Measurements from ENCODE around the gene CAMK2N2.
"Not testable (repeated sequence)": the region's sequence is repeated elsewhere in the genome, so short reads cannot be mapped to it uniquely, and the experiment has no call there.

The CAMK2N2 gene

GRCh38 chr3:184272269-184272668 is 10.9 kb upstream of the CAMK2N2 start:
- DNase-seq (ENCODE audit: low read depth in 2 of 2): no peak

GRCh38 chr3:184267249-184267648 is 5.9 kb upstream of the CAMK2N2 start:
- not testable (repeated sequence) for DNase-seq (ENCODE audit: low read depth in 2 of 2)

- no peak for DNase-seq (ENCODE audit: low read depth in 2 of 2)
Measured at GRCh38 chr3:184262764-184263179, 1.4 kb upstream of the CAMK2N2 start.

DNA sequence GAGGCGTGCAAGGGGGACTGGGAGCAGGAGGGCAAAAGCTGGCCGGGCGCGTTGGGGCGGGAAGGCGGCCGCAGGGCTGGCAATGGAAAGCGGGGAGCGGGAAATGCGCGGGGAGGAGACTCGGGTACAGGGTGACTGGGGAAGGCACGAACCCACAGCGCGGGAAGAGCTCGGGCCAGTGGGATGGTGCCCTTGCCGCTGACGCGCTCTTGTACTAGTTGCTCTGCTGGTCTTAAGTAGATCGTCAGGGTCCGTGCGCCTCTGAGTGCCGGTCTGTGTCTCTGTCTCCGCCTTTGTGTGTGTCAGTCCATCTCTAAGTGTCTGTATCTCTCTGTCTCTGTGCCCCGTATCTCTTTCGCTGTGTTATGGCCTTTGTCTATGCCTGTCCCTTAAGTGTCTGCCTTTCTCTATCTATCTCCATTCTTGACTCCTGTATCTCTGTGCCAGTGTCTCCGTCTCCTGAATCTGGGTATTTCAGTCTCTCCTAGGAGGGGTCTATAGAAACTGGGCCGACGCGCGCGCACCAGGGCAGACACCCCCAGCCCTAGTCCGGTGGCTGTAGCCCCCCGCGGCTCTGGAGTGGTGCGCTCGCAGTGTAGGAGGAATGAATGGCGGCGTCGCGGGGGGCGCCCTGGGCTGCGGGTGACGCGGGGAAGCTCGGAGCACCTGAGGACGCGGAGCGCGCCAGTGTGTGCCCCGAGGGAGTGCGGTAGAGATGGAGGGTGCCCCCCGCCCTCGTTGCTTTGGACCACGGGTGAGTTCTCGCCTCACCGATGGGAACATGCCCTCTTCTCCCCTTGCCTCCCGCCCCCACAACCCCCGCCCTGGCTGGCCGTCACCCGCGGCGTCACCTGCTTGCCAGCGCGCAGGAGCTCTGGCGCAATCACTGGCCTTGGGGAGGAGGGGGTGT is 756 bp upstream of the CAMK2N2 start:
- DNase-seq (ENCODE audit: low read depth in 2 of 2): no peak

GRCh38 chr3:184260724-184261269 is 556 bp downstream of the CAMK2N2 start:
- no peak for DNase-seq (ENCODE audit: low read depth in 2 of 2)

DNA sequence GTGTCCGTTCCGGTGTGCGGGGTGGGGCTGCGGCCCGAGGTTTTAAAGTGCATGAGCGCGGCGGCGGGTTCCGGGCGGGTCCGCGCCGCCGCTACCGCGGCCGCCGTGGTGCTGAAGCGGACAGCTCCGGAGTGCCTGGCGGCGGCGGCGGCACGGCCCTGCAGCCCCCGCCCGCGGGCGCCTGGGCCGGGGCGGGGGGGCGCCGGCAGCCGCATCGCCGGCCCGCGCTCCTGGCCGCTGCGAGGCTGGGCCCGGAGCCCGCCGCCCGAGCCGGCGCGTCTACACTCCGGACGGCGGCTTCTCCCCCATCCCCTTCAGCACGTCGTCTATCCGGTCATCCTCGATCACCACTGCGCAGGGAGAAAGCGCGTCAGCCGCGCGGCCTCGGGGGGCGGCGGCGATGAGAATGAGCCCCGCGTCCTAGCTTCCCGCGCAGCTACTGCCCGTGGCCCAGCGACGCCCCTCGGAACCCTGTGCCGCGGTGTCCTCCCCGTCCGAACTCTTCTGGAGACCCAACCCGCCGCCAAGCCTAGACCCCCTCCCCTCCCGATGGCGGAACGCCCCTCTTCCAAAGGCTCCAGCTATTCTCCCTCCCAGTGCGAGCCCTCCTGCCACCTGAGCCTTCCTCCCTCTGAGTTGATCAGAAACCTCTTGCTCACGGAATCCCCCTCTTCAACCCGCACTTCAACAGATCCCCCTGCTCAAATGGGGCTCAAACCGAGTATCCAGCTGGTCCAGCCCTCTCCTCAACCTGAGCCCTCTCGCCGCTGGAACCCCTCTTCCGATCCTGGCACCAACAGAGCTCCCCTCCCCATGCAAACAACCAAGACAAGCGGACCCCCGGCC is 1.3 kb downstream of the CAMK2N2 start:
- no peak for DNase-seq (ENCODE audit: low read depth in 2 of 2)

DNA sequence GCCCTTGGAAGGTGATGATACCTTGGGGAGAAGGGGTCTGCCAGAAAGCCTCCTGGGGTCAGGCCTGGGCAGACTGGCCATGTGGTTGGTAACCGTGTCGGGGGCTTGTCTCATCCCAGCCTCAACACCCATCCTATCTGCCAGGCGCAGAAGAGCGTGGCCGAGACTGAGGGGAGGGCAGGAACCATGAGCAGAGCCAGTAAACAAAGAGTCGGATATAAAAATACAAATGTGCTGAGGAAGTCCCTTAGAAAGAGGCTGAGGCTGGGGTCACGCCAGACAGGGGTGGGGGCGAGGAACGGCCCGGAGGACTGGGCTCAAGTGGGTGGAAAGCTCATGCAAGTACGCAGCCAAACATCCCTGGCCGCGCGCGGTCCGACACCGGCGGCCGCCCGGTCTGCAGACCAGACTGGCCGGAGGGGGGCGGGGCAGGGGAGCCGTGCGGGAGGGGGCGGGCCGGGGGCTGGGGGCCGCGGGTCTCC is 1.9 kb downstream of the CAMK2N2 start:
- DNase-seq (ENCODE audit: low read depth in 2 of 2): no peak

DNA sequence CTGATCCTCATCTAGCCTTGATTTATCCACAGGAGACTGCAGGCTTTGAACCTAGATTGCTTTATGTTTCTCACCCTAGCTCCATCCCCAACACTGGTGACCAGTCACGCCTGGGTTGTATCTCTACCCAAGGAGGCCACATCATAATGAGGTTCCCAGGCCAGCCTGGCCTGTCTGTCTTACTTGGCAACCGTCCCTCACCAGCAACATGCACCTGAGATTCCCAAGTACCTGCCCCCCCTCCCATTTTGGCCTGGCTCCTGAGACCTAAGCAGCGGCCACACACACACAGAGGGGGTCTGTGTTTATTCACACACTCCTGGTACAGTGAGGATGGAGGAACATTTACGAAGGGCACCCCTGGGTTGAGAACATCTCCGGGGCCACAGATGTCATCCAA is 2.4 kb downstream of the CAMK2N2 start:
- DNase-seq (ENCODE audit: low read depth in 2 of 2): no peak

DNA sequence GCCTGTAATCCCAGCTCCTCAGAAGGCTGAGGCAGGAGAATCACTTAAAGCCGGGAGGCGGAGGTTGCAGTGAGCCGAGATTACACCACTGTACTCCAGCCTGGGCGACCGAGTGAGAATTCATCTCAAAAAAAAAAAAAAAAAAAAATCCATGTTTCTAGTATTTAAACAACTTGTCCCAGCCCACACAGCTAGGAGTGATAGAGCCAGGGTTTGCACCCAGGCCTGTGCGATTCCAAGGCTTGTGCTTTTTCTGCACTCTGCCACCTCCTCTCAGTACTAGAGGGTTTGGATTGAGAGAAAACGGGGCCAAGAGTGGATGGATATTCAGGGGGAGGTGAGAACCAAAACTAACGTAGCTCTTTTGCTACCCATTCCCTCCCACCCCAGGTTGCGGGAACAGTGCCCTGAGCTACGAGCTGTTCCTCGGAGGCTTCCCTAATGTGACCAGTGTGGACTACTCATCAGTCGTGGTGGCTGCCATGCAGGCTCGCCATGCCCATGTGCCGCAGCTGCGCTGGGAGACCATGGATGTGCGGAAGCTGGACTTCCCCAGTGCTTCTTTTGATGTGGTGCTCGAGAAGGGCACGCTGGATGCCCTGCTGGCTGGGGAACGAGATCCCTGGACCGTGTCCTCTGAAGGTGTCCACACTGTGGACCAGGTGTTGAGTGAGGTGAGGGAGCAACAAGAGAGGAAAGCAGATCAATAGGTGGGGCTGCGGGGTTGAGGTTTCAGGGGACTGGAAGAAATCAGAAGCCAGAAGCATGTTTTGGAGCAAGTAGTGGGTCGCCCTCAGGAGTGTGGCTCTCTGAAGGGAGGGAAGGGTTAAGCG is 4.1 kb downstream of the CAMK2N2 start:
- no peak for DNase-seq (ENCODE audit: low read depth in 2 of 2)

- DNase-seq (ENCODE audit: low read depth in 2 of 2): no peak
Measured at GRCh38 chr3:184255291-184256039, 5.9 kb downstream of the CAMK2N2 start.

DNA sequence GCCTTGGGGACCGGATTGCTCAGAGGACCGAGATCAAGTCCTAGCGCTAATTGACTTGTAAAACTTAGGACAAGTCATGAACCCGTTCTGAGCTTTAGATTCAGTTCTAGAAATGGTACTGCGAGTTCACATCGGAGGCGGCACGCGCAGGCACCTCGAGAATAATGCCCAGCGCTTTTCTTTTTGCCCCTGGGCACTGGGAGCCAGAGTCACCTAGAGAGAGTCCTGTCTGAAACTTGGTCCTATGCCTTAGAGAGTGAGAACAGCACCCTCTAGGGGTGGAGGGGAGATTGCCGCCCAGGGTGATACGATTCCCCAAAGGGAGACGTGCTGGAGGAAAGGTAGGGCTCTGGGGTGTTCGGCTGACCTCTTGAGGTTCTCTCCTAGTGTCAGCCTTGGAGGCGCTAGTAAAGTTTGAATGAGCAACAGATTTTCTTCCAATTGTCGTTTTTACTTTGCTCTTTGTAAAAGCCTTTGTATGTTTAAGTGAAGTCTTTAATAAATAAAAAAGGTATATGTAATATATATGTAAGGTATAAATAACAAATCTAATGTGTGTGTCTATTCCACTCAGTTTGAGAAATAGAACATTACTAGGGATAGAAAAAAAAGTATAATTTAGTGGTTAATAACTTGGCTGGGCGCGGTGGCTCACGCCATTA is 11.1 kb downstream of the CAMK2N2 start:
- DNase-seq (ENCODE audit: low read depth in 2 of 2): peak; percentile 90 to 91

- DNase-seq (ENCODE audit: low read depth in 2 of 2): peak; percentile 92 to 93
Measured at GRCh38 chr3:184249412-184250166, 11.8 kb downstream of the CAMK2N2 start, which contains the start of gene EEF1AKMT4. Gene EEF1AKMT4, plus strand, starts transcription at chr3:184249672. Its CDS starts 23 bp downstream, at chr3:184249695.

DNA sequence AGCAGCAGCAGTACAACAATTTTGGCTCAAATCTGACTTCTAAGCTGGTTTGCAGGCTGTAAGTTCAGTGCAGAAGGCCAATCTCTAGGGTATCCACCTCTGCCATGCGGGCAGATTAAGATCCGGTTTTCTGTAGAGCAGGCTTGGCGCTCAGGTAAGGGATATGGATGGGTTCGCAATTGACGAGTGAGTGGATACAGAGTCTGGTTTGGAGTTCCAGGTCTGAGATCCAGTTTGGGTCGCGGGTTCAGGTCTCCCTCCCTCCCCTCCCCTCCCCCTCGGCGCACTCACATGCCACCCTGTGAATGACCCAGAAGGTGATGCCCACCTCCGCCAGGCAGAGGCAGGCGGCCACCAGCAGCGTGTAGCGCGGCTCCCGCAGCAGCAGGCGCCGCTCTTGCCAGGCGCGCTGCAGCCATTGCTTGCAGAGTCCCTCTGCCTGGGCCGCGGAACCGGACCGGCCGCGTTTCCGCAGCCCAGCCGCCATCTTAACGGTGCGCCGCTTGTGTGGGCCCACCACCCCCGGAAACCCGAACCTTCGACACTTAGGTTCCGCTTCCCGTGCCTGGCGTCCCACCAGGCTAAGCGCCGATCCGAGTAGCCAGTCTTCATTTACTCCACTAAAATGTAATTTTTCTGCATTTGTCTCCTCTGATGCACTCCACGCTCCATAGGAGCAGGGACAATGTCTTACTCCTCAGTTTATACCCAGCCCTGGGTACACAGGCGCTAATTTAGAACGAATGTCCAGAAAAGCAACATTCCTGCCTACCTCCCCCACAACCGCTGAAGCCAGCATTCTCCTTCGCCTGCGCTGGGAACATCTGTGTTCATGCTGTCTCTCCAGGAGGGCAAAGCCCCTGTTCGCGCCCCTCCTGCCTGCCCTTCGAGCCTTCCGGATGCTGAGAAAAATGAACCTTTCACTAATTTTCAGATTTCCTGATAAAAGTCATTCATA is 12.6 kb downstream of the CAMK2N2 start, which contains the start of gene ALG3:
TSS of gene ALG3 (minus strand) at position 509 of the 958 bp plus-strand sequence. CDS start at position 487, 22 bp downstream.
- peak; percentile 77 to 84 for DNase-seq (ENCODE audit: low read depth in 2 of 2)

DNA sequence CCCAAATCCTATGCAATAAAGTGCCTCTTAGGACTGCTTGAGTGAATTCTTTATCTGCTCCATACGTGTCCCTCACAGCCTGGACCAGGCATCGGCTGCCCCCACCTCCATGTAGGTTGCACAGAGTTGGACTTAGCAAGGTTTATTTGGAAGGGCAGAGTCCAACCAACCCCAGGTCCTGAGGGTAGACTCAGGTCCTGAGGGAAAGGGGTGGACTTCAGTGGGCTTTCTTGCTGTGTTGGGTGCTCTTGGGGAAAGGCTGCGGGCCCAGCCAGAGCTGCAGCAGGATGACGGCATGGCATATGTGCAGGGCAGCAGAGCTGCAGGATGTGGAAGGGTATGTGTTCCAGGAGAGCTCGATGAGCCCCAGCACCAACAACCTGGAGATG is 19.1 kb downstream of the CAMK2N2 start:
- DNase-seq (ENCODE audit: low read depth in 2 of 2): no peak

DNA sequence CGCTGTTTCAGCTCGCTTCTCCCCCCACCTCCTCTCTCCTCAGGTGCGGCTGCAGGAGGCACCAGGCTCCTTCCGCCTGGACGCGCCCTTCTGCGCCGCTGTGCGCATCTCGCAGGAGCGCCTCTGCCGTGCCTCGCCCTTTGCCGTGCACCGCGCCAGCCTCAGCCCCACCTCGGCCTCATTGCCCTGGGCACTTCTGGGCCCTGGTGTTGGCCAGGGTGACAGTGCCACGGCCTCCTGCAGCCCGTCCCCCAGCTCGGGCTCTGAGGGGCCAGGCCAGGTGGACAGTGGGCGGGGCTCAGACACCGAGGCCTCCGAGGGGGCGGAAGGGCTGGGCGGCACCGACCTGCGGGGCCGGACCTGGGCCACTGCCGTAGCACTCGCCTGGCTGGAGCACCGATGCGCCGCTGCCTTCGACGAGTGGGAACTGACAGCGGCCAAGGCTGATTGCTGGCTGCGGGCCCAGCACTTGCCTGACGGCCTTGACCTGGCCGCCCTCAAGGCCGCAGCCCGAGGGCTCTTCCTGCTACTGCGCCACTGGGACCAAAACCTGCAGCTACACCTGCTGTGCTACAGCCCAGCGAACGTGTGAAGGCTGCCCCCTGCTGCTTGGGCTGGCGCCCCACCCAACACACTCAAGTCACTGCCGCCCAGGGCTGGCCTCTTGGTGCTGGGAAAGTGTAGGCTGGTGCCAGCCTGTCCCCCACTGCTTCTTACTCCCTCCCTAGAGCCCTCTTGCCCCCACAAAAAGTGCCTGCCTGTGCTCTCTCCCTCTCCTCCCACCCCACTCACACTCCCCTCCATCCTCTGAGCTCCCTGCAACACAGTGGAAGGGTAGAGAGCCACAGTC is 19.7 kb downstream of the CAMK2N2 start:
- no peak for DNase-seq (ENCODE audit: low read depth in 2 of 2)

- no peak for DNase-seq (ENCODE audit: low read depth in 2 of 2)
Measured at GRCh38 chr3:184241141-184241446, 20.3 kb downstream of the CAMK2N2 start.

Data from activated CD4-positive, alpha-beta T cell treated with anti-CD3 and anti-CD28 coated beads for 24 hours (primary cell).